ENCODE measurements around the gene CRIP1. TPM values are rescaled to one million over a fixed set of nuclear protein-coding genes. Genes with fewer than 3 reads are reported as not detected.

CRIP1 gene
- polyA plus RNA-seq, 2 of the 4 experiments (the other 2 are of a cell fraction) = 280 to 999 TPM

- ChIA-PET CTCF (interaction anchor here (1.0 to 4.7 kb wide), 4 partner anchors 14 to 44 kb away, joined by 3 to 107 read pairs (median 16); no protein-coding TSS in a partner anchor), POLR2A (no interaction called here)
- Histone ChIP-seq H3K9me3 (no peaks in the 10 kb centered on the region), H3K4me3 (no peak overlapping the region), H3K27ac (peak overlapping the region; percentile 99 to 100; a peak in 4 of 6 replicates), H3K4me2 (0 out of 3 replicates have a peak overlapping the region, but pooled peaks have one; percentile 5), H3K4me1 (peaks cover 84% of the 10 kb centered on the region)
- WGBS (ENCODE audit: missing lambda C conversion rate) = 81% methylated on average over 14 of the region's 20 CpGs
- no peak for ATAC-seq
- DNase-seq (ENCODE audit: low read depth in 1 of 2, low spot score in 1 of 2) = peak in 1 of 2 experiments; percentile 53
- TF ChIP-seq POLR2A (IDR thresholded peaks at IDR 0.05; ENCODE audit: low read length) = peak; percentile 4; the same call in 1 of the 2 replicates
- no peak for TF ChIP-seq RAD21 (conservative IDR thresholded peaks at IDR 0.05 in 1 of 2, IDR thresholded peaks at IDR 0.05 in 1 of 2)
- TF ChIP-seq HES2 (IDR thresholded peaks at IDR 0.05) = no peak
- no peak for TF ChIP-seq REST (IDR thresholded peaks at IDR 0.05)
- no peak for FAIRE-seq
Measured at GRCh38 chr14:105484069-105484996, 2.4 kb upstream of the CRIP1 start.

- H3K4me2 ChIP-seq = no peak overlapping the region
- TF ChIP-seq KDM5A (IDR thresholded peaks at IDR 0.05) = no peak
- TF ChIP-seq CBX2 (IDR thresholded peaks at IDR 0.05; ENCODE audit: borderline replicate concordance, low read depth) = no peak
- TF ChIP-seq SREBF2 (IDR thresholded peaks at IDR 0.05) = no peak
- TF ChIP-seq CBX8 (IDR thresholded peaks at IDR 0.05) = no peak
- no peak for TF ChIP-seq CHD4 (IDR thresholded peaks at IDR 0.05; ENCODE audit: borderline replicate concordance)
- no peak for TF ChIP-seq HEYL (CRISPR knock-in tag; IDR thresholded peaks at IDR 0.05)
- TF ChIP-seq RCOR1 (IDR thresholded peaks at IDR 0.05; ENCODE audit: low read depth, low read length) = no peak
- no peak for TF ChIP-seq EP300 (IDR thresholded peaks at IDR 0.05)
- no peak for TF ChIP-seq HOXB13 (CRISPR knock-in tag; IDR thresholded peaks at IDR 0.05; ENCODE audit: low read depth)
- TF ChIP-seq EHF (CRISPR knock-in tag; IDR thresholded peaks at IDR 0.05) = no peak
- no peak for TF ChIP-seq PHF8 (IDR thresholded peaks at IDR 0.05; ENCODE audit: borderline replicate concordance, low read depth)
- no peak for TF ChIP-seq ZC3H11A (IDR thresholded peaks at IDR 0.05)
- POLR2A ChIA-PET = no interaction called here
- peak overlapping the region in 1 of 2 experiments; percentile 99; a peak in 3 of 6 replicates for H3K27ac ChIP-seq
- DNase-seq (ENCODE audit: low read depth in 1 of 2, low spot score in 1 of 2) = no peak
- WGBS (ENCODE audit: missing lambda C conversion rate) = 89% methylated on average over 15 of the region's 16 CpGs
- ATAC-seq = no peak
- H3K4me1 ChIP-seq = peaks cover 80% of the 10 kb centered on the region
- no peak overlapping the region for H3K4me3 ChIP-seq
- no peak for FAIRE-seq
- CTCF ChIA-PET = interaction anchor here (1.0 to 1.4 kb wide), 2 partner anchors 28 to 45 kb away, joined by 3 to 4 read pairs; no protein-coding TSS in a partner anchor
- no peaks in the 10 kb centered on the region for H3K9me3 ChIP-seq
Measured at GRCh38 chr14:105484997-105485393, 1.7 kb upstream of the CRIP1 start.

- ChIA-PET CTCF (interaction anchor here (0.7 to 1.6 kb wide), 10 partner anchors 16 to 395 kb away, joined by 3 to 7 read pairs (median 4); no protein-coding TSS in a partner anchor), POLR2A (interaction anchor here (1.4 kb wide), 1 partner anchor 43 kb away, joined by 3 read pairs; no protein-coding TSS in a partner anchor)
- Histone ChIP-seq H3K9me3 (no peaks in the 10 kb centered on the region), H3K27ac (peak overlapping the region; percentile 46 to 99), H3K4me3 (no peak overlapping the region), H3K4me1 (peaks cover 72% of the 10 kb centered on the region), H3K4me2 (peak overlapping the region; percentile 92)
- peak; percentile 65 to 84 for DNase-seq (ENCODE audit: low read depth in 1 of 2, low spot score in 1 of 2)
- no peak for FAIRE-seq
- peak; percentile 0 to 14; a peak in 3 of 6 replicates for ATAC-seq
- WGBS (ENCODE audit: missing lambda C conversion rate) = 31% methylated on average over 11 of the region's 12 CpGs
- no peak for TF ChIP-seq RNF2 (IDR thresholded peaks at IDR 0.05; ENCODE audit: borderline replicate concordance, low read depth)
- no peak for TF ChIP-seq RCOR1 (IDR thresholded peaks at IDR 0.05; ENCODE audit: low read depth, low read length)
- peak; percentile 14; the same call in 1 of the 3 replicates for TF ChIP-seq SMC3 (IDR thresholded peaks at IDR 0.05)
- 0 out of 2 replicates have a peak, but pooled peaks have one; percentile 19 for TF ChIP-seq MAZ (IDR thresholded peaks at IDR 0.05; ENCODE audit: borderline replicate concordance, low read depth, low read length)
- peak; percentile 56 for TF ChIP-seq MAX (IDR thresholded peaks at IDR 0.05)
- TF ChIP-seq NPAS2 (CRISPR knock-in tag; IDR thresholded peaks at IDR 0.05; ENCODE audit: borderline replicate concordance) = no peak
- TF ChIP-seq RAD21 (conservative IDR thresholded peaks at IDR 0.05 in 1 of 2, IDR thresholded peaks at IDR 0.05 in 1 of 2) = peak; percentile 38 to 62
- peak; percentile 40; the same call in 2 of the 3 replicates for TF ChIP-seq CTCF (IDR thresholded peaks at IDR 0.05)
- no peak for TF ChIP-seq ZC3H11A (IDR thresholded peaks at IDR 0.05)
- TF ChIP-seq GATA3 (IDR thresholded peaks at IDR 0.05; ENCODE audit: borderline replicate concordance) = peak; percentile 99
- 0 out of 2 replicates have a peak, but pooled peaks have one; percentile 32 for TF ChIP-seq HOXB13 (CRISPR knock-in tag; IDR thresholded peaks at IDR 0.05; ENCODE audit: low read depth)
Measured at GRCh38 chr14:105485739-105486162, 935 bp upstream of the CRIP1 start.
